GM12878 (cell line): ENCODE results near the gene LXN. TPM values are rescaled to one million over a fixed set of nuclear protein-coding genes. Genes with fewer than 3 reads are reported as not detected.

Source experiments
- ATAC-seq: fragments of 200-7000 bp; cut with Tn5 transposase; 3 replicates; pipeline ENCODE4 v1.9.1; 2020; ENCODE audit warnings: mild to moderate bottlenecking, moderate library complexity
- BruUV-seq: library from RNA; stranded (reverse); fragments of 400-500 nt; replicated peaks from 2 replicates; lab custom pipeline; 2021; lab: Mats Ljungman, UMichigan
- CTCF ChIA-PET: fragments of 300-600 bp; sonication (Branson Sonifier 250); formaldehyde crosslinking; extraction: SDS; loops from one replicate; lab custom pipeline; 2021; ENCODE audit warnings: inconsistent platforms; lab: Yijun Ruan, JAX
- POLR2A ChIA-PET: fragments of 350-600 bp; formaldehyde crosslinking; extraction: SDS; loops from one replicate; lab custom pipeline; 2021; ENCODE audit warnings: inconsistent platforms; lab: Charles Lee
- RAD21 ChIA-PET: fragments of 300-600 bp; sonication (Branson Sonifier 250); formaldehyde crosslinking; loops from one replicate; lab custom pipeline; 2023; ENCODE audit warnings: antibody characterized with exemption; ENCODE audit not compliant: unreplicated experiment; lab: Charles Lee
- SMC1A ChIA-PET: fragments of 300-600 bp; sonication (Branson Sonifier 250); formaldehyde crosslinking; loops from one replicate; lab custom pipeline; 2023; ENCODE audit not compliant: unreplicated experiment, uncharacterized antibody; lab: Charles Lee
- DNase-seq: peaks from one replicate; pipeline ENCODE4 v3.0.0-alpha.2; 2011; ENCODE audit warnings: low read depth, low spot score
- FAIRE-seq: peaks from 3 replicates; lab custom pipeline; 2011; peaks lifted over from hg19 to GRCh38; lab: Jason Lieb, UNC
- H2AFZ ChIP-seq: 2 replicates; pipeline ENCODE4 v1.6.0; 2011; ENCODE audit warnings: low read depth, low read length, control low read depth; ENCODE audit not compliant: control insufficient read depth
- H3K27ac ChIP-seq: 2 replicates; pipeline ENCODE4 v1.5.1; 2011; ENCODE audit warnings: control low read depth; ENCODE audit not compliant: control insufficient read depth, insufficient read depth
- H3K27me3 ChIP-seq, 2 experiments: replicated peaks in 1 of 2; 2 replicates each; pipeline versions ENCODE4 v1.6.0 to v1.6.1; 2011; ENCODE audit warnings: low read length in 1 of 2; ENCODE audit not compliant: control insufficient read depth in 2 of 2, insufficient read depth in 2 of 2
- H3K36me3 ChIP-seq, 2 experiments: 2 replicates each; pipeline ENCODE4 v1.5.1; 2011; ENCODE audit warnings: low read length in 1 of 2; ENCODE audit not compliant: control insufficient read depth in 2 of 2, insufficient read depth in 2 of 2
- H3K4me1 ChIP-seq: 2 replicates; pipeline ENCODE4 v1.6.1; 2011; ENCODE audit warnings: mild to moderate bottlenecking, low read length, moderate library complexity, mixed read lengths; ENCODE audit not compliant: control insufficient read depth, insufficient read depth
- H3K4me2 ChIP-seq: 2 replicates; pipeline ENCODE4 v1.6.0; 2011; ENCODE audit warnings: control low read depth; ENCODE audit not compliant: control insufficient read depth, insufficient read depth
- H3K4me3 ChIP-seq: fragments of 200-600 bp; sonication (generic); 2 replicates; pipeline ENCODE4 v1.5.1; 2016
- H3K79me2 ChIP-seq: 2 replicates; pipeline ENCODE4 v1.6.0; 2011; ENCODE audit warnings: low read length; ENCODE audit not compliant: control insufficient read depth, insufficient read depth
- H3K9ac ChIP-seq: 2 replicates; pipeline ENCODE4 v1.8.0; 2011; ENCODE audit warnings: low read length, control low read depth, mixed read lengths; ENCODE audit not compliant: control insufficient read depth, insufficient read depth
- H3K9me3 ChIP-seq: replicated peaks from 3 replicates; pipeline ENCODE4 v1.5.1; 2011; ENCODE audit warnings: mild to moderate bottlenecking, low read length; ENCODE audit not compliant: control insufficient read depth, insufficient read depth
- H4K20me1 ChIP-seq: 2 replicates; pipeline ENCODE4 v1.6.0; 2011; ENCODE audit not compliant: control insufficient read depth, insufficient read depth
- CBX3 ChIP-seq: fragments of 200-600 bp; sonication (generic); IDR thresholded peaks from 2 replicates; pipeline ENCODE4 v1.6.1; 2016; ENCODE audit warnings: low read depth, borderline replicate concordance
- CBX5 ChIP-seq: sonication (generic); IDR thresholded peaks from 2 replicates; pipeline ENCODE4 v1.6.1; 2016; ENCODE audit warnings: low read depth, moderate library complexity, mild to moderate bottlenecking, inconsistent platforms
- EED ChIP-seq: sonication (generic); IDR thresholded peaks from 2 replicates; pipeline ENCODE4 v1.6.1; 2016; ENCODE audit warnings: antibody characterized with exemption, low read depth
- FOXM1 ChIP-seq: IDR thresholded peaks from 2 replicates; pipeline ENCODE4 v1.6.1; 2012; ENCODE audit warnings: low read depth, mild to moderate bottlenecking, inconsistent platforms, low read length, moderate library complexity
- IRF5 ChIP-seq: fragments of 450-650 bp; IDR thresholded peaks from 2 replicates; pipeline ENCODE4 v1.6.1; 2017; ENCODE audit warnings: borderline replicate concordance
- JUNB ChIP-seq: IDR thresholded peaks from 2 replicates; pipeline ENCODE4 v1.6.1; 2016; ENCODE audit warnings: antibody characterized with exemption, mild to moderate bottlenecking
- KLF5 ChIP-seq: fragments of 450-650 bp; IDR thresholded peaks from 2 replicates; pipeline ENCODE4 v1.6.1; 2014; ENCODE audit warnings: mild to moderate bottlenecking; ENCODE audit not compliant: partially characterized antibody
- MTA3 ChIP-seq: IDR thresholded peaks from 2 replicates; pipeline ENCODE4 v1.6.1; 2012; ENCODE audit warnings: low read length, inconsistent platforms, borderline replicate concordance
- MXI1 ChIP-seq: fragments of 150-350 bp; IDR thresholded peaks from 2 replicates; pipeline ENCODE4 v1.6.1; 2011; ENCODE audit warnings: low read depth, mild to moderate bottlenecking, inconsistent platforms, low read length, improper control_type of control experiment
- MYB ChIP-seq: fragments of 150-350 bp; IDR thresholded peaks from 2 replicates; pipeline ENCODE4 v1.6.1; 2014; ENCODE audit warnings: mild to moderate bottlenecking, low read depth, low read length, borderline replicate concordance
- REST ChIP-seq: IDR thresholded peaks from 2 replicates; pipeline ENCODE4 v1.6.1; 2012; ENCODE audit warnings: mild to moderate bottlenecking, low read depth, low read length
- RFX5 ChIP-seq: IDR thresholded peaks from 2 replicates; pipeline ENCODE4 v1.6.1; 2011; ENCODE audit warnings: low read depth, low read length, improper control_type of control experiment
- SMAD1 ChIP-seq: fragments of 450-650 bp; IDR thresholded peaks from 2 replicates; pipeline ENCODE4 v1.6.1; 2018; ENCODE audit warnings: mild to moderate bottlenecking, low read depth; ENCODE audit not compliant: partially characterized antibody
- SMC3 ChIP-seq: IDR thresholded peaks from 2 replicates; pipeline ENCODE4 v1.6.1; 2011; ENCODE audit warnings: low read length, improper control_type of control experiment, borderline replicate concordance
- STAT1 ChIP-seq: fragments of 450-650 bp; conservative IDR thresholded peaks from 2 replicates; pipeline ENCODE4 v1.6.1; 2014; ENCODE audit warnings: antibody characterized with exemption, mild to moderate bottlenecking
- TCF7 ChIP-seq: IDR thresholded peaks from 2 replicates; pipeline ENCODE4 v1.6.1; 2014; ENCODE audit warnings: antibody characterized with exemption, borderline replicate concordance
- ZNF24 ChIP-seq: fragments of 450-650 bp; IDR thresholded peaks from 2 replicates; pipeline ENCODE4 v1.6.1; 2017; ENCODE audit warnings: antibody characterized with exemption, mild to moderate bottlenecking
- in situ Hi-C: fragments of 300-500 bp; cut with MboI; formaldehyde crosslinking; loops from 9 replicates; pipeline ENCODE4 v1.14.3; 2018; ENCODE audit warnings: mixed read lengths
- intact Hi-C: fragments of 100-400 bp; cut with micrococcal nuclease; formaldehyde crosslinking; loops from one replicate; pipeline ENCODE4 v1.14.2; 2022; ENCODE audit not compliant: unreplicated experiment
- polyA plus RNA-seq, 11 experiments: library from polyadenylated mRNA; depleted of rRNA in 4 of 11; unstranded in 6 of 11; stranded (reverse) in 5 of 11; fragments of >200 nt; fragmentation: Nextera tagmentation in 4 of 11; fragmentation: Illumina TruSeq in 1 of 11; extraction: Ambion mirVana in 4 of 11; extraction: Trizol in 1 of 11; gene quantifications; 1 replicate in 1 of 11; 2 replicates in 10 of 11; pipeline versions ENCODE4 v1.2.1 to v1.2.3, GENCODE V29; 2011 to 2016; ENCODE audit warnings: inconsistent platforms in 2 of 11, missing spikeins in 2 of 11, low read depth in 1 of 11
- total RNA-seq, 4 experiments: library from RNA; depleted of rRNA in 3 of 4; stranded (reverse); fragments of >200 nt in 3 of 4; fragmentation: Illumina TruSeq in 1 of 4; extraction: Trizol in 1 of 4; gene quantifications; 2 replicates each; pipeline versions ENCODE4 v1.2.1 to v1.2.3, GENCODE V29; 2013 to 2021

The LXN gene
- total and polyA plus RNA-seq, 10 of the 15 experiments (the other 5 are each of a cell fraction or from before 2014, with no cell fraction given) = 10.7 to 45.0 (median 20.4) TPM

GRCh38 chr3:158700559-158700958, 28.1 kb upstream of the LXN start:
- ChIA-PET SMC1A (interaction anchor here (1.1 kb wide), 1 partner anchor 16 kb away, joined by 3 read pairs; no protein-coding TSS in a partner anchor), RAD21 (no interaction called here), CTCF (interaction anchor here (1.8 kb wide), 1 partner anchor 27 kb away, joined by 9 read pairs; no protein-coding TSS in a partner anchor), POLR2A (interaction anchor here (0.7 kb wide), 1 partner anchor 1299 kb away, joined by 3 read pairs; no protein-coding TSS in a partner anchor)
- intact Hi-C loops = no loop called here
- TF ChIP-seq SMC3 (no peak), EED (no peak), TCF7 (no peak), CBX3 (no peak), MYB (no peak), MXI1 (no peak), STAT1 (no peak), JUNB (no peak), FOXM1 (no peak), RFX5 (no peak), CBX5 (no peak), MTA3 (no peak), IRF5 (no peak), ZNF24 (no peak), SMAD1 (no peak), KLF5 (no peak), REST (no peak)
- Histone ChIP-seq H3K4me3 (no peak overlapping the region), H4K20me1 (no peaks in the 10 kb centered on the region), H3K4me1 (no peaks in the 10 kb centered on the region), H2AFZ (no peak overlapping the region), H3K9ac (no peak overlapping the region), H3K9me3 (no peaks in the 10 kb centered on the region), H3K79me2 (no peaks in the 10 kb centered on the region), H3K27ac (no peak overlapping the region), H3K36me3 (no peaks in the 10 kb centered on the region), H3K27me3 (no peaks in the 10 kb centered on the region), H3K4me2 (no peak overlapping the region)
- FAIRE-seq = no peak
- no peak for ATAC-seq
- in situ Hi-C loops = no loop called here
- no TSS peak for BruUV-seq
- DNase-seq = no peak
